Uterus (tissue), 2 donors: ENCODE measurements around the gene ANKDD1A.

ENCODE experiments used
- POLR2A ChIP-seq, 2 donors: fragments of 450-650 bp; IDR thresholded peaks; one replicate each; pipeline ENCODE4 v1.6.1; 2016; ENCODE audit warnings: antibody characterized with exemption in 2 of 2, mild to moderate bottlenecking in 1 of 2, moderate library complexity in 1 of 2
- TF ChIP-seq, protein P1 (sequence below), 4 experiments: fragments of 200-600 bp in 2 of 4; fragments of 450-650 bp in 2 of 4; sonication (generic) in 2 of 4; IDR thresholded peaks; one replicate each; pipeline ENCODE4 v1.5.1; 2016 to 2019; ENCODE audit warnings: antibody characterized with exemption in 4 of 4, mild to moderate bottlenecking in 2 of 4, moderate library complexity in 1 of 4

DNA sequence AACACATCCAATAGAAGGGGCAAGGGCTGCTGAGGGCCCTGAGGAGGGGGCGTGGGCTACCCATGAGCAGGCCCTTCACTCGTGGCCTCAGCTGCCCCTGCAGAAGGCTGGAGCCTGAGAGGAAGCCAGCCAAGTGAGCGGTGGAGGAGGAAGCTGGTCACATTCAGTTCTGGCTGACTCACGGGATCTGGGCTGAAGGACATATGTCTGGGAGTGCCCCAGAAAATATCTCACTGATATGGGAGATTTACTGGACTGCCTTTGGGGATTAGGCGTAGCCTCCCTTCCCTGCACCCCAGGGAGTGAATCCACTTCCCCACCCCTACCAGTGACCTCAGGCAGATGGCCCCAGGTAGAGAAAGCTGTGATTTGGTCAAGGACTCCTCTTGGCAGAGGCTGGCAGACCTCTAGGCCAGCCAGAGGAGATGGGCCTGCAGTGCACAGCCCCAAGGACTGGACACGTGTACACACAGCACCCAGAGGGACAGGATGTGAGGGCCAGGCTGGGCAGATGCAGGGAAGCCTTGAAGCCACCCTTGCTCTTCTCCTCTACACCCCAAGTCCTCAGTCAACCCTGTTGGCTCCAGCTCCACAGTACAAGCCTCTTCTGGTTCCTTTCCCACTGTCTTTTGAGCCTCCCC, 14.2 kb upstream of the ANKDD1A start:
- TF ChIP-seq, protein P1, sequence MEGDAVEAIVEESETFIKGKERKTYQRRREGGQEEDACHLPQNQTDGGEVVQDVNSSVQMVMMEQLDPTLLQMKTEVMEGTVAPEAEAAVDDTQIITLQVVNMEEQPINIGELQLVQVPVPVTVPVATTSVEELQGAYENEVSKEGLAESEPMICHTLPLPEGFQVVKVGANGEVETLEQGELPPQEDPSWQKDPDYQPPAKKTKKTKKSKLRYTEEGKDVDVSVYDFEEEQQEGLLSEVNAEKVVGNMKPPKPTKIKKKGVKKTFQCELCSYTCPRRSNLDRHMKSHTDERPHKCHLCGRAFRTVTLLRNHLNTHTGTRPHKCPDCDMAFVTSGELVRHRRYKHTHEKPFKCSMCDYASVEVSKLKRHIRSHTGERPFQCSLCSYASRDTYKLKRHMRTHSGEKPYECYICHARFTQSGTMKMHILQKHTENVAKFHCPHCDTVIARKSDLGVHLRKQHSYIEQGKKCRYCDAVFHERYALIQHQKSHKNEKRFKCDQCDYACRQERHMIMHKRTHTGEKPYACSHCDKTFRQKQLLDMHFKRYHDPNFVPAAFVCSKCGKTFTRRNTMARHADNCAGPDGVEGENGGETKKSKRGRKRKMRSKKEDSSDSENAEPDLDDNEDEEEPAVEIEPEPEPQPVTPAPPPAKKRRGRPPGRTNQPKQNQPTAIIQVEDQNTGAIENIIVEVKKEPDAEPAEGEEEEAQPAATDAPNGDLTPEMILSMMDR (IDR thresholded peaks at IDR 0.05): no peak
- TF ChIP-seq POLR2A (IDR thresholded peaks at IDR 0.05): no peak
